Measurements from ENCODE around the gene UNC13B.

Gene UNC13B

GRCh38 chr9:35280399-35280798, 118.6 kb downstream of the UNC13B start:
- no peak for DNase-seq

DNA sequence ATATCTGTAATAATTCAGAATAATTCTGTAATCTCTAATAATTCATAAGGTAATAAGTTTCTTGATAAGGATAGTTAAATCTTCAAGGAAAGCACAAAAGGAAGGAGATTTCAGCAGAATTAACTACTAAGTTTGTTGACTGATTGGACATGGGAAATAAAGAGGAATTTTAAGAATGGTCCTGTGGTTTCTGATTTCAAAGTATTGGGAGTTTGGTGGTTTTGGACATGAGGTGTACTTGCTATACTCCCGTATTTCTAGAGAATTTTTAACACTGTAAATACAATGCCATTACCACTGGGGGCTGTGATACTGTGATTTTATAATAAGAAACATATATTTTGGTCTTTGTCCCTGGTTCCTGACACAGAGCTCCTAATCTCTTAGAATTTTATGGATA, 123.9 kb downstream of the UNC13B start:
- no peak for DNase-seq

GRCh38 chr9:35286381-35286780, 124.6 kb downstream of the UNC13B start:
- DNase-seq = no peak

DNA sequence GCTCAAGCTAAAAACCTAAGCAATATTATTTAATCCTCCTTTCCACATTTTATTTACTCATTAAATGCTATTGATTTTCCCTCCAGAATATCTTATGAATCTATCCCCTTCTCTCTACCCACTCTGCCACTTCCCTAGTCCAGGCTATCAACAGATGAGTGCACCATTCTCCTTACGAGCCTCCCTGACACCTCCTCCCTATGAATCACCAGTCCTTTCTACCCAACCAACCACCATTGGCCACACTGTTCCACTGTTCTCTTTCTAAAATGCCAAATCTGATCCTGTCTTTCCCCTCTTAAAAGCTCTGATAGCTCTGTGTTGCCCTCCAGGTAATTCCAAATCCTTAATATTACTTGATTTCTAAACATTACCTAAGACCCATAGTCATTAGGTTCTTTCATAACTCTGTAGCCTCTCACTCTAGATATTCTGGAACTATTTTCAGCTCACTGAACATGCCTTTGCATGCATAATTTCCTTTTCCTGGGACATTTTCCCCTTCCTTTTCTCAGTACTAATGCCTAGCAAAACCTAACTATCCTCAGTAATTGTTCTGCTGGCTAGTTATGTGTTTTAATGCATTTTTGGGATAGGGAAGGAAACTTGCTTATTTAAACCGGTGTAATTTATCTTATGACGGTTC, 126.3 kb downstream of the UNC13B start:
- DNase-seq = no peak

GRCh38 chr9:35288778-35289177, 127.0 kb downstream of the UNC13B start:
- DNase-seq = no peak

- no peak for DNase-seq
Observed at GRCh38 chr9:35293376-35293964, 131.7 kb downstream of the UNC13B start.

DNA sequence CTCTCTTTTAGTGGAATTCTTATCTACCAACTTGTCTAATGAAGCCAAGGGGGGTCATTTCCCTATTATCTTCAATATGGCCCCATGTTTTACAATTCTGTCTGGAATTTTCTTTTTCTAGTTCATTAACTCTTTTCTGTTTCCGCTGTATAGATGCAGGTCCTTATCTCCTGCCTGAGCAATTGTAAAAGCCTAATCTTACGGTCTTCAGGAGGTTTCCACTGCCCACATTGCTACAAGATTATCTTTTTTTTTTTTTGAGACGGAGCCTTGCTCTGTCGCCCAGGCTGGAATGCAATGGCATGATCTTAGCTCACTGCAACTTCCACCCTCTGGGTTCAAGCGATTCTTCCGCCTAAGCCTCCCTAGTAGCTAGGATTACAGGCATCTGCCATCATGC, 132.3 kb downstream of the UNC13B start:
- DNase-seq = no peak

- no peak for DNase-seq
Observed at GRCh38 chr9:35294556-35294955, 132.7 kb downstream of the UNC13B start.

DNA sequence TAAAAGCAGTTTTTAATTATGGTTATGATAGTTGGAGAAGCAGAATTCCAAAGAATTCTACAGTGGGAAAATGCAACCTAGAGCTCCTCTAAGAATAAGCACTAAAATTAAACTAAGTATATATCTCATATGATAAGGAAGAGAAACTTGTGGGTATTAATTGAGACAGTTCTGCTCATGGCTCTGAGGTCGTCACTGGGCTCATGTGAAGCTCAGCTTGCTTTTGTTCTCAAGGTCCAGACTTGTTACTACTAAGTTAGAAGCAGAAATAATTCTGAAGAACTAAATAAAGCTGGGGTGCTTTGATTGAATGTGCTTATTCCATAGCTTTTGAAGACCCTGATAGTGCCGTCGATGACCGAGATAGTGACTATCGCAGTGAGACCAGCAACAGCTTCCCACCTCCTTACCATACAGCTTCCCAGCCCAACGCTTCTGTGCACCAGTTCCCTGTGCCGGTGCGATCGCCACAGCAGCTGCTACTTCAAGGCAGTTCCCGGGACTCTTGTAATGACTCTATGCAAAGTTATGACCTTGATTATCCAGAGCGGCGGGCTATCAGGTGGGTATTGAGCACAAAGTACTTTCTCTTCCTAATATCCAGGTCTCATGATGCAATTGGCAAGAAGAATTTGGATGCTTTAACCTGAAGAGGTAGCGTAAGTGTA, 133.7 kb downstream of the UNC13B start:
- no peak for DNase-seq

DNA sequence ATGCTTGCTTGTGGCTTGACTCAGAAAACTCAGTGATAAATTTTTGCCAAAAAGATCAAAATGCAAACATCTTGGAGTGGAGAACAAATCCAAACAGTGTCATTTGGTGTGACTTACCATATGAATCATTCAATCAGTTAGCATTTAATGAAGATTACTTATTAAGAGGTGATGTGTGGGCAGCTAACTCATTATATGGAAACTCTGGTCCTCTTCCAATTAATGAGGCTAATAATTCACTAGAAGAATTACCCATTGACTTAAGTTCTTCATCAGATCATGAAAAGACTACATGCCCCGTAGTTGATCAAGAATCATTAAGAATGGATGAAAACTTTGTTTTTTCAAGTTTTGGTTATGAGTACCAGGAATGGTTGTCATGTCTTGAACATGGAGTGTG, 141.8 kb downstream of the UNC13B start:
- DNase-seq = no peak

- no peak for DNase-seq
Observed at GRCh38 chr9:35306283-35306682, 144.5 kb downstream of the UNC13B start.

DNA sequence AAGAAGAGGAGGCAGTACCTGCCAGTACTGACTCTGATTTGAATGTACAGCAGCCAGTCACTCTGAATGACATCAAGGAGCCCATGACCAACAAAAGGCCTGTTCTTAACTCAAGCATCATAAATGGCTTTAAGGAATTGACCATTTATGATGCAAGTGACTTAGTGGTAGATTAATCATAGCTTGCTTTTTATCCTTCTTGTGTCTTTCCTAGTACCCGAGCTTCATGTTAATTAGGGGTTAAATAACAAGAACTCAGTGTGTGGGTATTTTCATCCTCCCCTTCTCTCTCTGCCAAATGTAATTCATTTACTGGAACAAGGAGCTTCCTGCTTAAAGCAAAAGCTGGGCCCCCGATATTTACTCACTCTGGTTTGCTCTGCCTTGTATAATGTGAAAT, 146.5 kb downstream of the UNC13B start:
- DNase-seq = no peak

DNA sequence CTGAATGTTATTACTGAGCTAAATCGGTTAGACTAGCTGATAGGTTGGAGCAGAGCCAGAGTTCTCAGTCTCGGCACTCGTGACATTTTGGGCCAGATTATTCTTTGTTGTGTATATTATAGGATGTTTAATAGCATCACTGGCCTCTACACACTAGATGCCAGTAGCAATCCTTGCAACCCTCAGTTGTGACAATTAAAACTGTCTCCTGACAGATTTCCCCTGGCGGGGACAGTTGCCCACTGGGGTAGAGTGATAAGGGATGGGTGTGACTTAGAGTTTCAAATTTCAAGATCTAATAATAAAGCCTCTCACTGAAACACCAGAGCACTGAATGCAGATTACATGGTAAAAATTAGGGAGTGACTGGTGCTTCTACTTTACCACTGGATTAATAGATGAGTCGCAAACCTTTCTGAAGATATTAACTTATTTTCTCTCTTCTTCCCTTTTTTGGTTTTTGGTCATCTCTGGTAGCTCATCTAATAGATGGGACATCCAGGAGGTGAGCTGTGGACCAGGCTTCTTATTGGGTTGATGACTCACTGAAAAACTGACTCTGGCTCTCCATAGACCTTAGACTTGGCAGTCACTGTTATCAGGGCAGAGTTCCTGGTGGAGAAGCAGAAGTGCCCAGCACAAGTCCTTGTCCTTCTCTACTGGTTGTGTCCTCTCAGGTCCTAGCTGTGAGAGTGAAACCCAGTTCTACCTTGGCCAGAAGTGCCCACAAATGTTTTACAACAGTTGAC, 150.3 kb downstream of the UNC13B start:
- no peak for DNase-seq

DNA sequence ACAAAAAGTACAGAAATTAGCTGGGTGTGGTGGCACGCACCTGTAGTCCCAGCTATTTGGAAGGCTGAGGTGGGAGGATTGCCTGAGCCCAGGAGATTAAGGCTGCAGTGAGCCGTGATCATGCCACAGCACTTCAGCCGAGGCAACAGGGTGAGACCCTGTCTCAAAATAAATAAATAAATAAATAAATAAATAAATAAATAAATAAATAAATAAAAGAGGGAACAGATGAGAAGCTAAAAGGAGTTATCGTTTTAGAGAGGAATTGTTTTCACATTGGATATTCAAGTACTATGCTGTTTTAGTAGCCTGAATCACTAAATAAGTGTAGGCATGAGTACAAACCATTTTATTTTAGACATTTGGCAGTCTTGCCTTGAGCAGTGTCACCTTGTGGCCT, 151.7 kb downstream of the UNC13B start:
- no peak for DNase-seq

- no peak for DNase-seq
Observed at GRCh38 chr9:35313916-35314315, 152.1 kb downstream of the UNC13B start.

DNA sequence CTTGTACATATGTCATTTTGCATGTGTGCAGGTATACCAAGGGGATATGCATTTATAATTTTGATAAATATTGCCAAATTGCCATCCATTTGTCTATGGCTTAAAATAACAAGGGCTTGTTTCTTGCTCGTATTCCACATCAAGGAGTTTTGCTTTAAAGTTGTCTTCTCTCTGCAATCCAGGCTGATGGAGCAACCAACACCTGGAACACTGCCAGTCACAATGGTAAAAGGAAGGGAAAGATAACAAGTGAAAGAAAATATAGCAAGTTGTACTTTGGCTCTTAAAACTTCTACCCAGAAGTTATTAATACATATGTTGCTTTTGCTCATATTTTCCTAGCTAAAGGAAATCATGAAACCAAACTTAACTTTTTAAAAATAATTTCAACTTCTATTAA, 156.9 kb downstream of the UNC13B start:
- no peak for DNase-seq

DNA sequence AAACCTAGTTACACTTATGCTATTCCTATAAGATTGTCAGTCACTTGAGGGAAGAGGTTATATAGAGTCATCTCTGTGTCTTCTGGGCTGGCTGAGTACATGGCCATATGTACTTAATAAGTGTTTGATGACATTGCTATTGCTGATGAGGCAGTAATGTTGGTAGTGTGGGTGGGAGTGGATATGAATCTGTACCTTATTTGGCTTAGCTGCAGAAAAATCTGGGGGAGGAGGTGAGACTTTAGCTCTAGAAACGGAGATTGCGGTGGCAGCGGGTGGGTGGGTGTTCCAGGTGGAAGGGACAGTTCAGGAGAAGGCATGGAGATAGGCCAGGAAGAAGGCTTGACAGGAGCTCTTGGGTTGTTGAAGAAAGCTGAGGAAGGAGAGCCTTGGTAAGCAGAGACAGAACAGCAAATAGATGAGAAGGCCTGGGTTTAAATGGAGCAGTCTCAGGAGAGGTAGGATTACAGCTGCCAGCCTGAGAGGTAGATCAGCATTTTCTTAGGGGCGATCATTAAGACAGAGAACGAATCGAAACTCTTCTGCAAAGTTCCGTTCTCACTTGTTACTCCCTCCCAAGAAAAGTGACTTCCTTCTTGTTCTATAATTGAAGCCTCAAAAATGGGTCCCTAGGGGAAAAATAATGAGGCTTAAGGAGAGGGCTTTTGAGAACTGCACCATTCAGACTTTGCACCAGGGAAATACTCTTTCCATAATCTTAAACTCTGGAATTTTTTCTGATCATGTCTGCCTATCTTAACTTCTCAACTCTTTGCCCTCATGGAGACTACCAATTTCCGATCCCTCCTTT, 160.5 kb downstream of the UNC13B start:
- DNase-seq = no peak

DNA sequence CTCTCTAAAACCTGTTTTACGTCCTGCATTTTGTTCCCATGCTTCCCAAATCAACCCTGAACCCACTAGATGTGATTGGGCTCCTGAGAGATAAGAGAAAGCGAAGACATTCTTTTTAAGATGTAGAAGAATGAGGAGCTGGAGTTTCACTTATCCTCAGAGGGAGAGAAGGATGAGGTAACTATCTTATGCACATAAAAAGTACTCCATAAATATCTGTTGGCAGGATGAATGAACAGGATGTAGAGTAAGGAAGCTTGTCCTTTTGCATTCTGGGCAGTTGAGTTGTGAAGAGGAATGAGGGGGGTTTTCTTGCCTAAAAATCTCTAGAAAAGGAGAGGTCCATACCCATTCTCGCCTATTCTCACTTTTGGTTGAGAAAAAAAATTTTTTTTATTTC, 163.2 kb downstream of the UNC13B start:
- DNase-seq = no peak

DNA sequence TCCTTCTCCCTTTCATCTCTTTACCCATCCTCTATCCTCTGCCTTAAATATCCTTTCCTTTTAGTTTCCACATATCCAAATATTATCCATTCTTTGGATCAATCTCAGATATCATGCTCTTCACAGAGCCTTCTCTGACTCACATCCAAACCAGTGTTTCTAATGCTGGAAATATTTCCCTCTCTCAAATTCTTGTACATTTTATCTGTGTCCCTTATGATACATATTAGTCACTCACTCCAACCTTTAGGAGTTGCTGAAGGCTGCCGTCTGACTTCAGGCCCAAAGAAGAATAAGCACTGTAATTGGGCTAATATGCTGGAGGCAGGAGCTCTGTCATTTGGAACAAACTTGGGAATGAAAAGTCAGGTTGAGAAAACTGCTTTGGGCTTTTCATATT, 171.7 kb downstream of the UNC13B start:
- no peak for DNase-seq

DNA sequence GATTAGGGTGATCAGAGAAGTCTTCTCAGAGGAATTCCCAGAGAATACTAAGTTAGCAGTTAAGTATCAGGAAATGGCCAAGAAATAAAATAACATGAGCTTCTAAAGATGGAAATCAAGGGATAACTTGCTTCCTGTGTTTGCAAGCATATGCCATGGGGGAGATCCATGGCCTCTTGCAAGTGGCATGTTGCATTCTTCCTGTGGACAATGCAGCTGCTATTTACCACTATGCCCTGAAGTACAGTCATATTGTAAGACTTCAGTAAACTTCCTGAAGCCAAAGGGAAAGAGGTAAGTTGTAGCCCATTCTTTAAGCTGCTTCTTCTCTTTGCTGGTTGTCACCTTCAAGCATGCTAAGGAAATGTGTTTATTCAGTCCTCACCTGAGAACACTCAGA, 173.4 kb downstream of the UNC13B start:
- DNase-seq = no peak

DNA sequence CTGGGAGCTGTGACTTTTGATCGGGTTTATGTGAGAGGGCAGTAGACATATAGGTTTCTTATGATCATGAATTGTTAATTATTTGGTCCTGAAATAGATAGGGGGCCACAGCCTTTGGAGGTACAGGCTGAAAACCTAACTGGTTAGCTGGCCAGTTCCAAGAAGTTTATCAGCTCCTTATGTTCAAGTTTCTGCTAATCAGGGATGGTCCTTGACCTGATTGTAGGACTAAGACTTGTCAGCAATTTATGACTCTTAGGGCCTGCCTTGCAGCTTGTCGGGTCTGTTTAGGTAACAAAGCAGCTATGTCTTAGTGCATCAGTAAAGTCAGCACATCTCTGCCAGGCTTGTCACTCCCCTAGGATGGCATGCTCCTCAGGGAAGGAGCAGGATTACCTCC, 176.3 kb downstream of the UNC13B start:
- DNase-seq = no peak

GRCh38 chr9:35338561-35339274, 176.9 kb downstream of the UNC13B start:
- no peak for DNase-seq
